Measurements from ENCODE around the gene SPIN1. TPM values are rescaled to one million over a fixed set of nuclear protein-coding genes. Genes with fewer than 3 reads are reported as not detected.

SPIN1 gene
- total RNA-seq, 1 experiment from 2014 or later: 80.9 TPM

DNA sequence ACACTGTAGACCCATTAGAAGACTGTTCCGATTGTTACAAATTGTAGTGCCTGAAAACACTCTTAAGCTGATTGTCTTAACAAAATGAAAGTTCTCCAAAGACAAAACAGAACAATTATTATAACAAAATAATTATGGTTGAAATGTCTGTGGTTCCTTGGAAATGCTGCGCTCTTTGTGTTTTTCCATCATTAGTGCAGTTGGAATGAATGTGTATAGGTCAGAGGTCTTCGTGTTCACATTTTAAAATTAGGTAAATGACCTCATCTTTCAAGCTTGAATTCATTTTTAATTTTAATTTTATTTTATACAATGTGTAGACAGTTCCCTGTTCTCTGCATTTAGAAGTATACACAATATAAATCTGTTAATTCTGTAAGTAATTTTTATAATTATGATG lies 90.0 kb downstream of the SPIN1 start:
- no TSS peak for BruUV-seq (replicated peaks)
- CTCF ChIA-PET: no interaction called here
- POLR2A ChIA-PET: no interaction called here
- intact Hi-C loops (cut with micrococcal nuclease): loop anchor here (10.0 kb wide), 1 partner anchor 57 kb away; the partner anchor contains the start of gene NXNL2
- Mint-ChIP-seq H3K27me3 (ENCODE audit: insufficient read depth, unreplicated experiment) (no peaks in the 10 kb centered on the region), H3K9me3 (ENCODE audit: unreplicated experiment) (no peaks in the 10 kb centered on the region), H3K36me3 (ENCODE audit: insufficient read depth, unreplicated experiment) (peaks cover 33% of the 10 kb centered on the region), H3K4me1 (ENCODE audit: insufficient read depth, unreplicated experiment) (peaks cover 16% of the 10 kb centered on the region), H3K27ac (ENCODE audit: low read depth, unreplicated experiment) (peak overlapping the region; percentile 47), H3K4me3 (ENCODE audit: unreplicated experiment) (no peak overlapping the region)
- no peak for DNase-seq (ENCODE audit: unreplicated experiment)
- TF ChIP-seq, protein P1, sequence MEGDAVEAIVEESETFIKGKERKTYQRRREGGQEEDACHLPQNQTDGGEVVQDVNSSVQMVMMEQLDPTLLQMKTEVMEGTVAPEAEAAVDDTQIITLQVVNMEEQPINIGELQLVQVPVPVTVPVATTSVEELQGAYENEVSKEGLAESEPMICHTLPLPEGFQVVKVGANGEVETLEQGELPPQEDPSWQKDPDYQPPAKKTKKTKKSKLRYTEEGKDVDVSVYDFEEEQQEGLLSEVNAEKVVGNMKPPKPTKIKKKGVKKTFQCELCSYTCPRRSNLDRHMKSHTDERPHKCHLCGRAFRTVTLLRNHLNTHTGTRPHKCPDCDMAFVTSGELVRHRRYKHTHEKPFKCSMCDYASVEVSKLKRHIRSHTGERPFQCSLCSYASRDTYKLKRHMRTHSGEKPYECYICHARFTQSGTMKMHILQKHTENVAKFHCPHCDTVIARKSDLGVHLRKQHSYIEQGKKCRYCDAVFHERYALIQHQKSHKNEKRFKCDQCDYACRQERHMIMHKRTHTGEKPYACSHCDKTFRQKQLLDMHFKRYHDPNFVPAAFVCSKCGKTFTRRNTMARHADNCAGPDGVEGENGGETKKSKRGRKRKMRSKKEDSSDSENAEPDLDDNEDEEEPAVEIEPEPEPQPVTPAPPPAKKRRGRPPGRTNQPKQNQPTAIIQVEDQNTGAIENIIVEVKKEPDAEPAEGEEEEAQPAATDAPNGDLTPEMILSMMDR (IDR thresholded peaks at IDR 0.05; ENCODE audit: unreplicated experiment): no peak

DNA sequence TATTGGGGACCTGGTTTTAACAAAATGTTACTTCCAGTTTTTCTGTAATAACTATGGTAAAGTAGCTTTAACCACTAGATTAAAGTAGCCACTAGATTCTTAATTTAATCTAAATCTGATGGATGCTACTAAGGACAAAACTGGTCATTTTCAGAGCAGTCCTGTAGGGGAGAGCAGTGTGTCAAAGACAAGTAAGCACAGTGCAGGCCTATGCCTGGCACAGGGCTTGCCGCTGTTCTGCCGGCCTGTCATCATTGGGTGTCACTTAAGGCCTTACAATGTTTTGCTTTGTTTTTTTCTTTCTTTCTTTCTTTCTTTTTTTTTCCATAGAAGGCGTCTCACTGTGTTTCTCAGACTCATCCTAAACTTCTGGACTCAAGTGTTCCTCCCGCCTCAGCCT lies 93.7 kb downstream of the SPIN1 start:
- Mint-ChIP-seq H3K27me3 (ENCODE audit: insufficient read depth, unreplicated experiment) (no peaks in the 10 kb centered on the region), H3K4me1 (ENCODE audit: insufficient read depth, unreplicated experiment) (peaks cover 10% of the 10 kb centered on the region), H3K4me3 (ENCODE audit: unreplicated experiment) (no peak overlapping the region), H3K36me3 (ENCODE audit: insufficient read depth, unreplicated experiment) (peaks cover 38% of the 10 kb centered on the region), H3K9me3 (ENCODE audit: unreplicated experiment) (no peaks in the 10 kb centered on the region), H3K27ac (ENCODE audit: low read depth, unreplicated experiment) (no peak overlapping the region)
- POLR2A ChIA-PET: interaction anchor here (0.7 kb wide), 1 partner anchor 170 kb away, joined by 4 read pairs; no protein-coding TSS in a partner anchor
- intact Hi-C loops (cut with micrococcal nuclease): no loop called here
- TF ChIP-seq, protein P1 (IDR thresholded peaks at IDR 0.05; ENCODE audit: unreplicated experiment): no peak
- DNase-seq (ENCODE audit: unreplicated experiment): no peak
- BruUV-seq (replicated peaks): no TSS peak
- CTCF ChIA-PET: no interaction called here

GRCh38 chr9:88488166-88488565 lies 99.9 kb downstream of the SPIN1 start:
- Mint-ChIP-seq H3K27me3 (ENCODE audit: insufficient read depth, unreplicated experiment) (no peaks in the 10 kb centered on the region), H3K4me1 (ENCODE audit: insufficient read depth, unreplicated experiment) (no peaks in the 10 kb centered on the region), H3K36me3 (ENCODE audit: insufficient read depth, unreplicated experiment) (peaks cover 38% of the 10 kb centered on the region), H3K27ac (ENCODE audit: low read depth, unreplicated experiment) (no peak overlapping the region), H3K9me3 (ENCODE audit: unreplicated experiment) (no peaks in the 10 kb centered on the region), H3K4me3 (ENCODE audit: unreplicated experiment) (no peak overlapping the region)
- BruUV-seq (replicated peaks): no TSS peak
- ChIA-PET POLR2A (no interaction called here), CTCF (interaction anchor here (0.7 kb wide), 1 partner anchor 381 kb away, joined by 3 read pairs; no protein-coding TSS in a partner anchor)
- TF ChIP-seq, protein P1 (IDR thresholded peaks at IDR 0.05; ENCODE audit: unreplicated experiment): no peak
- DNase-seq (ENCODE audit: unreplicated experiment): no peak
- intact Hi-C loops (cut with micrococcal nuclease): no loop called here

- TF ChIP-seq, protein P1 (IDR thresholded peaks at IDR 0.05; ENCODE audit: unreplicated experiment): no peak
- intact Hi-C loops (cut with micrococcal nuclease): no loop called here
- ChIA-PET CTCF (interaction anchor here (0.6 kb wide), 1 partner anchor 301 kb away, joined by 3 read pairs; no protein-coding TSS in a partner anchor), POLR2A (interaction anchor here (0.7 kb wide), 1 partner anchor 420 kb away, joined by 3 read pairs; no protein-coding TSS in a partner anchor)
- DNase-seq (ENCODE audit: unreplicated experiment): no peak
- BruUV-seq (replicated peaks): no TSS peak
- H3K4me3 Mint-ChIP-seq (ENCODE audit: unreplicated experiment): no peak overlapping the region
- H3K4me1 Mint-ChIP-seq (ENCODE audit: insufficient read depth, unreplicated experiment): no peaks in the 10 kb centered on the region
- H3K27me3 Mint-ChIP-seq (ENCODE audit: insufficient read depth, unreplicated experiment): no peaks in the 10 kb centered on the region
- H3K36me3 Mint-ChIP-seq (ENCODE audit: insufficient read depth, unreplicated experiment): peaks cover 5% of the 10 kb centered on the region
- H3K27ac Mint-ChIP-seq (ENCODE audit: low read depth, unreplicated experiment): no peak overlapping the region
- no peaks in the 10 kb centered on the region for H3K9me3 Mint-ChIP-seq (ENCODE audit: unreplicated experiment)
These were observed 106.9 kb downstream of the SPIN1 start for GRCh38 chr9:88494983-88495721.
